ENCODE results near the gene LGALS1. TPM values are rescaled to one million over a fixed set of nuclear protein-coding genes. Genes with fewer than 3 reads are reported as not detected.

Gene LGALS1
- total RNA-seq, 1 experiment from 2014 or later: 3.2 TPM

- Mint-ChIP-seq H3K4me1 (ENCODE audit: low read depth, unreplicated experiment) (peaks cover 5% of the 10 kb centered on the region), H3K4me3 (ENCODE audit: unreplicated experiment) (no peak overlapping the region), H3K36me3 (ENCODE audit: insufficient read depth, unreplicated experiment) (peaks cover 17% of the 10 kb centered on the region), H3K27ac (ENCODE audit: unreplicated experiment) (peak overlapping the region; percentile 32), H3K9me3 (ENCODE audit: unreplicated experiment) (no peaks in the 10 kb centered on the region), H3K27me3 (ENCODE audit: insufficient read depth, unreplicated experiment) (no peaks in the 10 kb centered on the region)
- ChIA-PET POLR2A (interaction anchor here (0.5 kb wide), 1 partner anchor 102 kb away, joined by 4 read pairs; no protein-coding TSS in a partner anchor), CTCF (interaction anchor here (0.6 kb wide), 1 partner anchor 15 kb away, joined by 4 read pairs; no protein-coding TSS in a partner anchor)
- no TSS peak for BruUV-seq (replicated peaks)
- Histone ChIP-seq H3K9me3 (no peaks in the 10 kb centered on the region), H3K27me3 (replicated peaks; ENCODE audit: control insufficient read depth, insufficient read depth, low read length) (no peaks in the 10 kb centered on the region), H3K4me1 (peaks cover 11% of the 10 kb centered on the region; the same call in 1 of the 2 replicates), H3K4me3 (ENCODE audit: low read depth, low read length) (no peak overlapping the region), H3K36me3 (ENCODE audit: control insufficient read depth, insufficient read depth, low read length) (no peaks in the 10 kb centered on the region)
- no peak for DNase-seq
- intact Hi-C loops (cut with micrococcal nuclease; ENCODE audit: unreplicated experiment): no loop called here
- TF ChIP-seq CTCF (IDR thresholded peaks at IDR 0.05; ENCODE audit: insufficient read depth in 1 of 2, low read depth in 1 of 2, low read length in 1 of 2, severe bottlenecking in 1 of 2, unreplicated experiment in 1 of 2): no peak
These were observed 46.6 kb upstream of the LGALS1 start for GRCh38 chr22:37628830-37629229.

GRCh38 chr22:37629928-37630327 lies 45.5 kb upstream of the LGALS1 start:
- TF ChIP-seq CTCF (IDR thresholded peaks at IDR 0.05; ENCODE audit: insufficient read depth in 1 of 2, low read depth in 1 of 2, low read length in 1 of 2, severe bottlenecking in 1 of 2, unreplicated experiment in 1 of 2): no peak
- intact Hi-C loops (cut with micrococcal nuclease; ENCODE audit: unreplicated experiment): no loop called here
- no peak for DNase-seq
- POLR2A ChIA-PET: no interaction called here
- Mint-ChIP-seq H3K4me1 (ENCODE audit: low read depth, unreplicated experiment) (peaks cover 5% of the 10 kb centered on the region), H3K36me3 (ENCODE audit: insufficient read depth, unreplicated experiment) (peaks cover 15% of the 10 kb centered on the region), H3K9me3 (ENCODE audit: unreplicated experiment) (no peaks in the 10 kb centered on the region), H3K4me3 (ENCODE audit: unreplicated experiment) (no peak overlapping the region), H3K27me3 (ENCODE audit: insufficient read depth, unreplicated experiment) (no peaks in the 10 kb centered on the region), H3K27ac (ENCODE audit: unreplicated experiment) (no peak overlapping the region)
- CTCF ChIA-PET: no interaction called here
- Histone ChIP-seq H3K4me3 (ENCODE audit: low read depth, low read length) (no peak overlapping the region), H3K36me3 (ENCODE audit: control insufficient read depth, insufficient read depth, low read length) (no peaks in the 10 kb centered on the region; the same call in 1 of the 2 replicates), H3K27me3 (replicated peaks; ENCODE audit: control insufficient read depth, insufficient read depth, low read length) (no peaks in the 10 kb centered on the region), H3K9me3 (no peaks in the 10 kb centered on the region), H3K4me1 (peaks cover 12% of the 10 kb centered on the region; the same call in 1 of the 2 replicates)
- BruUV-seq (replicated peaks): no TSS peak

DNA sequence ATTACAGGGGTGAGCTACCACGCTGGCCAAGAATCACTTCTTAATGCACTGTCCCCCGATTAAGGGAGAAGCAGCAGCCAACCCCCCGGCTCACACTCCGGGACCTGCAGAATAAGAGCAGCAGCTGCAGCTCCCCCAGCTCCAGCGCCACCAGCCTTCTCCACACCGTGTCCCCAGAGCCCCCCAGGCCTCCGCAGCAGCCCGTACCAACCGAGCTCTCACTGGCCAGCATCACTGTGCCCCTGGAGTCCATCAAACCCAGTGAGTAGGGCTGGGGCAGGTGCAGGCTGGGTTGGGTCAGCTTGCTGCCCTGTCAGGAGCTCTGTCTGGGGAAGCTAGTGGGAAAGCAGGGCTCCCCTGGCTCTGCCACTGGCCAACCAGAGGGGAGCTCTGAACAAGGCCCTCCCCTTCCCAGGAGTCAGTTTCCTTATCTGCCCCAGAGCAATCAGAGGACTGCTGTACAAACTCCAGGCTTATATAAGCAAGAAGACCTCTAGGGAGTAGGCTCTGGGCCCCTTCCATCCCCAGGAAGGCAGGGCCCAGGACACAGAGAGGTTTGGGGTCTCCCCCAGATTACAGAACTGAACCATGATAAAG lies 44.5 kb upstream of the LGALS1 start:
- H3K27me3 Mint-ChIP-seq (ENCODE audit: insufficient read depth, unreplicated experiment): no peaks in the 10 kb centered on the region
- Histone ChIP-seq H3K9me3 (no peaks in the 10 kb centered on the region), H3K4me3 (ENCODE audit: low read depth, low read length) (no peak overlapping the region), H3K4me1 (peaks cover 12% of the 10 kb centered on the region; the same call in 1 of the 2 replicates), H3K36me3 (ENCODE audit: control insufficient read depth, insufficient read depth, low read length) (no peaks in the 10 kb centered on the region; the same call in 1 of the 2 replicates), H3K27me3 (replicated peaks; ENCODE audit: control insufficient read depth, insufficient read depth, low read length) (no peaks in the 10 kb centered on the region)
- intact Hi-C loops (cut with micrococcal nuclease; ENCODE audit: unreplicated experiment): no loop called here
- TF ChIP-seq CTCF (IDR thresholded peaks at IDR 0.05; ENCODE audit: insufficient read depth in 1 of 2, low read depth in 1 of 2, low read length in 1 of 2, severe bottlenecking in 1 of 2, unreplicated experiment in 1 of 2): no peak
- BruUV-seq (replicated peaks): no TSS peak
- no peak overlapping the region for H3K4me3 Mint-ChIP-seq (ENCODE audit: unreplicated experiment)
- H3K4me1 Mint-ChIP-seq (ENCODE audit: low read depth, unreplicated experiment): peaks cover 5% of the 10 kb centered on the region
- peaks cover 9% of the 10 kb centered on the region for H3K36me3 Mint-ChIP-seq (ENCODE audit: insufficient read depth, unreplicated experiment)
- no peaks in the 10 kb centered on the region for H3K9me3 Mint-ChIP-seq (ENCODE audit: unreplicated experiment)
- ChIA-PET POLR2A (interaction anchor here (1.2 kb wide), 1 partner anchor 27 kb away, joined by 4 read pairs; no protein-coding TSS in a partner anchor), CTCF (interaction anchor here (0.7 to 1.9 kb wide), 5 partner anchors 10 to 31 kb away, joined by 3 to 11 read pairs (median 4); no protein-coding TSS in a partner anchor)
- peak overlapping the region; percentile 61 for H3K27ac Mint-ChIP-seq (ENCODE audit: unreplicated experiment)
- DNase-seq: peak; percentile 41 to 61

Data from Caco-2 (cell line).